ENCODE measurements around the gene CD44.

The CD44 gene

GRCh38 chr11:35126000-35126878 lies 12.7 kb upstream of the CD44 start:
- DNase-seq (ENCODE audit: low read depth, low spot score) = no peak
- no CpG with 5 or more reads among the region's 6 CpGs for WGBS (ENCODE audit: insufficient coverage, insufficient read length)
- Histone ChIP-seq H3K27me3 (ENCODE audit: control insufficient read depth, insufficient read depth, low read length) (no peaks in the 10 kb centered on the region), H3K36me3 (ENCODE audit: control insufficient read depth, insufficient read depth, low read length) (no peaks in the 10 kb centered on the region), H3K4me1 (ENCODE audit: control insufficient read depth, insufficient read depth, low read length) (no peaks in the 10 kb centered on the region), H3K4me3 (ENCODE audit: low read length) (no peak overlapping the region), H3K27ac (ENCODE audit: low read length) (no peak overlapping the region), H3K9me3 (ENCODE audit: control insufficient read depth, insufficient read depth, low read length) (no peaks in the 10 kb centered on the region; the same call in 1 of the 2 replicates)

DNA sequence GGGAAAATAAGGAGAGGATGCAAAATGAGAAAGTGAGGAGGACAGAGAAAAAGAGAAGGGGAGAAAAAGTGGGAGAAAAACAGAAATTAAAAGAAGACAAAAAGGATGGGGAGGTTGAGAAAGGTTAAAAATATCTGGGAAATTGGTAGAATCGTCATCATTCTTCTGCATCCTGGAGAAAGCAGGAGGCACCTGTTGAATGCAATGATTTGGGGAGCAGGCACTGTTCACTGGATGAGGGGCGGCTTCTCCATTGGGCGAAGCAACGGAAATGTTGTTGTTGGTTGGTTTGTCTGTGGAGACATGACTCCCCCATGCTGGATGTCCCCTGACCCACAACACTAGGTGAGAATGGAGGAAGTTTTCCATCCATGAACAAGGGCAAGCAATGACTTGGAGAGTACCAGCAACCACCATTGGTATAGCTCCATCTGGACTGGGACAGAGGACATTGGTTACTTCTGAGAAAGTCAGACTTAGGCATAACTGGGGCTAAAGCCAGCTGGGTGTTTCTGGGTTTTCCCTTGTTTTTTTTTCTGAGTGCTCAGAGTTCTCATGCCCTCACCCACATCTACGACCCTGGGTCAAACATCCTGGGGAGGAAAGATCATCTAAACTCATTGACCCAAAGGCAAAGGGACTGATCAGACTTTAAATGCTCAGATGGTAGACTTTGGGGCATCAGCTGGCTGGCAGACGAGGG lies 11.9 kb upstream of the CD44 start:
- Histone ChIP-seq H3K27me3 (ENCODE audit: control insufficient read depth, insufficient read depth, low read length) (no peaks in the 10 kb centered on the region), H3K36me3 (ENCODE audit: control insufficient read depth, insufficient read depth, low read length) (no peaks in the 10 kb centered on the region), H3K27ac (ENCODE audit: low read length) (no peak overlapping the region), H3K9me3 (ENCODE audit: control insufficient read depth, insufficient read depth, low read length) (no peaks in the 10 kb centered on the region; the same call in 1 of the 2 replicates), H3K4me3 (ENCODE audit: low read length) (no peak overlapping the region), H3K4me1 (ENCODE audit: control insufficient read depth, insufficient read depth, low read length) (no peaks in the 10 kb centered on the region)
- no peak for DNase-seq (ENCODE audit: low read depth, low spot score)
- WGBS (ENCODE audit: insufficient coverage, insufficient read length) = no CpG with 5 or more reads among the region's 6 CpGs

GRCh38 chr11:35127619-35128018 lies 11.4 kb upstream of the CD44 start:
- Histone ChIP-seq H3K36me3 (ENCODE audit: control insufficient read depth, insufficient read depth, low read length) (no peaks in the 10 kb centered on the region), H3K4me3 (ENCODE audit: low read length) (no peak overlapping the region), H3K9me3 (ENCODE audit: control insufficient read depth, insufficient read depth, low read length) (no peaks in the 10 kb centered on the region; the same call in 1 of the 2 replicates), H3K27ac (ENCODE audit: low read length) (no peak overlapping the region), H3K4me1 (ENCODE audit: control insufficient read depth, insufficient read depth, low read length) (no peaks in the 10 kb centered on the region), H3K27me3 (ENCODE audit: control insufficient read depth, insufficient read depth, low read length) (no peaks in the 10 kb centered on the region)
- WGBS (ENCODE audit: insufficient coverage, insufficient read length) = no CpG with 5 or more reads among the region's 2 CpGs
- DNase-seq (ENCODE audit: low read depth, low spot score) = no peak

- H3K4me1 ChIP-seq (ENCODE audit: control insufficient read depth, insufficient read depth, low read length) = no peaks in the 10 kb centered on the region
- DNase-seq (ENCODE audit: low read depth, low spot score) = no peak
- no peaks in the 10 kb centered on the region for H3K36me3 ChIP-seq (ENCODE audit: control insufficient read depth, insufficient read depth, low read length)
- H3K9me3 ChIP-seq (ENCODE audit: control insufficient read depth, insufficient read depth, low read length) = no peaks in the 10 kb centered on the region
- H3K27me3 ChIP-seq (ENCODE audit: control insufficient read depth, insufficient read depth, low read length) = no peaks in the 10 kb centered on the region
- H3K27ac ChIP-seq (ENCODE audit: low read length) = no peak overlapping the region
- WGBS (ENCODE audit: insufficient coverage, insufficient read length) = no CpG with 5 or more reads among the region's 1 CpG
- no peak overlapping the region for H3K4me3 ChIP-seq (ENCODE audit: low read length)
Measured at GRCh38 chr11:35131094-35131493, 7.9 kb upstream of the CD44 start.

GRCh38 chr11:35131886-35132285 lies 7.1 kb upstream of the CD44 start:
- Histone ChIP-seq H3K36me3 (ENCODE audit: control insufficient read depth, insufficient read depth, low read length) (no peaks in the 10 kb centered on the region), H3K27ac (ENCODE audit: low read length) (no peak overlapping the region), H3K4me3 (ENCODE audit: low read length) (no peak overlapping the region), H3K27me3 (ENCODE audit: control insufficient read depth, insufficient read depth, low read length) (no peaks in the 10 kb centered on the region), H3K9me3 (ENCODE audit: control insufficient read depth, insufficient read depth, low read length) (no peaks in the 10 kb centered on the region), H3K4me1 (ENCODE audit: control insufficient read depth, insufficient read depth, low read length) (no peaks in the 10 kb centered on the region)
- no CpG with 5 or more reads among the region's 4 CpGs for WGBS (ENCODE audit: insufficient coverage, insufficient read length)
- no peak for DNase-seq (ENCODE audit: low read depth, low spot score)

DNA sequence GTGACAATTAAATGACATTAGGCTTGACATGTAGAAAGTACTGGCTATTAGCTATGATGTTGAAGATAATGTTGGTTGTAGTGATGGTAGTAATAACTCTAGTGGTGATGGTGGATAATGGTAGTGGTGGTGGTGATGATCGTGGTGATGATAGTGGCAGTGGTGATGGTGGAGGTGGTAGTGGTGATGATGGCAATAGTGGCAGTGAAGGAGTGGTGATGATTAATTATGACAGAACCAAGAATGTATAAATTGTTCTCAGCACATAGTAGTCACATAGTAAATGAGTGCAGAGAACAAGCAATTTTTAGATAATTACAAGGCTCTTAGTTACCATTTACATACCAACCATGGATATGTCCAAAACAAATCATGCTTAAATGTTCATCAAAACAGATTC lies 5.3 kb upstream of the CD44 start:
- Histone ChIP-seq H3K27me3 (ENCODE audit: control insufficient read depth, insufficient read depth, low read length) (peaks cover 8% of the 10 kb centered on the region; the same call in 1 of the 2 replicates), H3K27ac (ENCODE audit: low read length) (no peak overlapping the region), H3K9me3 (ENCODE audit: control insufficient read depth, insufficient read depth, low read length) (no peaks in the 10 kb centered on the region), H3K4me3 (ENCODE audit: low read length) (no peak overlapping the region), H3K36me3 (ENCODE audit: control insufficient read depth, insufficient read depth, low read length) (no peaks in the 10 kb centered on the region), H3K4me1 (ENCODE audit: control insufficient read depth, insufficient read depth, low read length) (no peaks in the 10 kb centered on the region)
- DNase-seq (ENCODE audit: low read depth, low spot score) = no peak
- WGBS (ENCODE audit: insufficient coverage, insufficient read length) = no CpG with 5 or more reads among the region's 1 CpG

DNA sequence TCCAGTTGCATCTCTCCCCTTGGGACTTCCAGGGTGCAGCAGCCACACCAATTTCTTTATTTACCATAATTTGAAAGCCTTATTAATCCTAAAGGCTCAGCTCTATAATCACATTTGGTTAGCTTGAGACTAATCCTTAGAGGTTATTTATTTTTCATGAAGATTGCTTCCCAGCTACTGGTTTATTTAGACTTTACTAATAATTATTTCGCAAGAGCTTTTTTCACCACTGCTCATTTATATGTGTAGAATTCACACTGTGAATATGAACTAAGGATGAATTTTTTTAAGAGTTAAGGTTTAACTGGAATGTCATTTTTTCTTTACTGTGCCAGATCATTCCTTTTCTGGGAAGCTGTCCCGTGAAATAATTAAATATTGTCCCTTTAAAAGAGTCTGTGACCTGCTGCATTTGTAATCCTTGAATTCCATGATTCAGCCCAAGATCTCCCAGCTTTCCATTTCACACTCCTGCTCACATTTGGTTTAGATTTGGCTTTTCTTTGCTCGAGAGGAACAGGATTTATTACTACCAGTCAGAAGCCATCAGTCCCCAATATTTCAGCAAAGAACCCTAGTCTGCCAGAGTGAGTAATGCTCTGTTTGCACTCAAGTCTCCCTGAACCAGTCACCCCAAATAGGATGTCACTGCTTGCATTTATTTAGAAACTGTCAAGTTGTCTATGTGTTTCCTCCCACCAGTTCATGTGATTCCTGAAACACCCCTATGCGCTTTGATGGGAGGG lies 4.4 kb upstream of the CD44 start:
- WGBS (ENCODE audit: insufficient coverage, insufficient read length) = no CpG with 5 or more reads among the region's 4 CpGs
- no peaks in the 10 kb centered on the region for H3K9me3 ChIP-seq (ENCODE audit: control insufficient read depth, insufficient read depth, low read length)
- no peak overlapping the region for H3K27ac ChIP-seq (ENCODE audit: low read length)
- H3K4me3 ChIP-seq (ENCODE audit: low read length) = no peak overlapping the region
- DNase-seq (ENCODE audit: low read depth, low spot score) = no peak
- H3K36me3 ChIP-seq (ENCODE audit: control insufficient read depth, insufficient read depth, low read length) = no peaks in the 10 kb centered on the region
- H3K27me3 ChIP-seq (ENCODE audit: control insufficient read depth, insufficient read depth, low read length) = peaks cover 15% of the 10 kb centered on the region
- H3K4me1 ChIP-seq (ENCODE audit: control insufficient read depth, insufficient read depth, low read length) = peaks cover under 1% of the 10 kb centered on the region; the same call in 1 of the 2 replicates

- WGBS (ENCODE audit: insufficient coverage, insufficient read length) = no CpG with 5 or more reads among the region's 3 CpGs
- Histone ChIP-seq H3K27ac (ENCODE audit: low read length) (no peak overlapping the region), H3K4me1 (ENCODE audit: control insufficient read depth, insufficient read depth, low read length) (peaks cover 3% of the 10 kb centered on the region; the same call in 1 of the 2 replicates), H3K27me3 (ENCODE audit: control insufficient read depth, insufficient read depth, low read length) (peaks cover 20% of the 10 kb centered on the region), H3K36me3 (ENCODE audit: control insufficient read depth, insufficient read depth, low read length) (no peaks in the 10 kb centered on the region), H3K4me3 (ENCODE audit: low read length) (no peak overlapping the region), H3K9me3 (ENCODE audit: control insufficient read depth, insufficient read depth, low read length) (no peaks in the 10 kb centered on the region)
- DNase-seq (ENCODE audit: low read depth, low spot score) = no peak
Measured at GRCh38 chr11:35135222-35135621, 3.7 kb upstream of the CD44 start.

GRCh38 chr11:35136311-35136710 lies 2.7 kb upstream of the CD44 start:
- Histone ChIP-seq H3K9me3 (ENCODE audit: control insufficient read depth, insufficient read depth, low read length) (no peaks in the 10 kb centered on the region), H3K4me3 (ENCODE audit: low read length) (no peak overlapping the region), H3K27ac (ENCODE audit: low read length) (no peak overlapping the region), H3K4me1 (ENCODE audit: control insufficient read depth, insufficient read depth, low read length) (peaks cover 3% of the 10 kb centered on the region; the same call in 1 of the 2 replicates), H3K27me3 (ENCODE audit: control insufficient read depth, insufficient read depth, low read length) (peaks cover 22% of the 10 kb centered on the region), H3K36me3 (ENCODE audit: control insufficient read depth, insufficient read depth, low read length) (no peaks in the 10 kb centered on the region)
- no peak for DNase-seq (ENCODE audit: low read depth, low spot score)
- no CpG with 5 or more reads among the region's 5 CpGs for WGBS (ENCODE audit: insufficient coverage, insufficient read length)

GRCh38 chr11:35138058-35138457 lies 913 bp upstream of the CD44 start:
- no peak overlapping the region for H3K4me3 ChIP-seq (ENCODE audit: low read length)

More at GRCh38 chr11:35138058-35138457, 913 bp upstream of the CD44 start:
- no peak for DNase-seq (ENCODE audit: low read depth, low spot score)
- no CpG with 5 or more reads among the region's 1 CpG for WGBS (ENCODE audit: insufficient coverage, insufficient read length)
- peaks cover 3% of the 10 kb centered on the region; the same call in 1 of the 2 replicates for H3K4me1 ChIP-seq (ENCODE audit: control insufficient read depth, insufficient read depth, low read length)
- H3K9me3 ChIP-seq (ENCODE audit: control insufficient read depth, insufficient read depth, low read length) = no peaks in the 10 kb centered on the region
- H3K27ac ChIP-seq (ENCODE audit: low read length) = no peak overlapping the region
- no peaks in the 10 kb centered on the region for H3K36me3 ChIP-seq (ENCODE audit: control insufficient read depth, insufficient read depth, low read length)
- H3K27me3 ChIP-seq (ENCODE audit: control insufficient read depth, insufficient read depth, low read length) = peaks cover 22% of the 10 kb centered on the region

Data from iPS DF 6.9 (cell line).